Measurements from ENCODE around the gene SPATA1.

- TF ChIP-seq CREM (IDR thresholded peaks at IDR 0.05) (no peak), CREM (CRISPR knock-in tag; IDR thresholded peaks at IDR 0.05) (no peak), MAFK (conservative IDR thresholded peaks at IDR 0.05 in 1 of 2, IDR thresholded peaks at IDR 0.05 in 1 of 2; ENCODE audit: low read length in 2 of 2) (no peak), ZNF782 (CRISPR knock-in tag; IDR thresholded peaks at IDR 0.05; ENCODE audit: borderline replicate concordance) (no peak), ZNF274 (CRISPR knock-in tag; IDR thresholded peaks at IDR 0.05) (no peak), EP300 (IDR thresholded peaks at IDR 0.05; ENCODE audit: low read depth in 2 of 2, low read length in 2 of 2) (no peak), EP300 (CRISPR knock-in tag; IDR thresholded peaks at IDR 0.05; ENCODE audit: borderline replicate concordance) (no peak)
These were observed 18.4 kb downstream of the SPATA1 start for GRCh38 chr1:84524590-84524989.
